GM23338 (cell line): ENCODE data around the gene ICAM5. TPM values are rescaled to one million over a fixed set of nuclear protein-coding genes. Genes with fewer than 3 reads are reported as not detected.

Source experiments
- ATAC-seq: fragments of 200-7000 bp; cut with Tn5 transposase; 3 replicates; pipeline ENCODE4 v1.9.1; 2020
- DNase-seq: peaks from one replicate; pipeline ENCODE4 v3.0.0-alpha.2; 2015; ENCODE audit warnings: low spot score
- H2AFZ ChIP-seq: fragments of 200-600 bp; sonication (generic); 2 replicates; pipeline ENCODE4 v1.8.0; 2016; ENCODE audit warnings: antibody characterized with exemption, mild to moderate bottlenecking, moderate library complexity
- H3F3A ChIP-seq: fragments of 200-600 bp; sonication (generic); replicated peaks from 2 replicates; pipeline ENCODE4 v1.8.0; 2017; ENCODE audit warnings: antibody characterized with exemption, mixed run types, low read depth
- H3K27ac ChIP-seq: fragments of 200-600 bp; sonication (generic); 2 replicates; pipeline ENCODE4 v1.6.1; 2016; ENCODE audit warnings: low read depth
- H3K27me3 ChIP-seq: fragments of 200-600 bp; sonication (generic); 2 replicates; pipeline ENCODE4 v1.8.0; 2016; ENCODE audit warnings: mild to moderate bottlenecking, mixed run types, moderate library complexity; ENCODE audit not compliant: insufficient read depth
- H3K36me3 ChIP-seq: fragments of 200-600 bp; sonication (generic); 2 replicates; pipeline ENCODE4 v1.8.0; 2016; ENCODE audit warnings: mild to moderate bottlenecking; ENCODE audit not compliant: insufficient read depth
- H3K4me1 ChIP-seq: fragments of 200-600 bp; sonication (generic); 2 replicates; pipeline ENCODE4 v1.8.0; 2016; ENCODE audit warnings: mild to moderate bottlenecking, moderate library complexity; ENCODE audit not compliant: insufficient read depth
- H3K4me2 ChIP-seq: fragments of 200-600 bp; sonication (generic); 2 replicates; pipeline ENCODE4 v1.7.1; 2017; ENCODE audit warnings: mixed run types
- H3K4me3 ChIP-seq: fragments of 200-600 bp; sonication (generic); 2 replicates; pipeline ENCODE4 v1.6.1; 2016; ENCODE audit warnings: mixed run types
- H3K79me2 ChIP-seq: fragments of 200-600 bp; sonication (generic); replicated peaks from 2 replicates; pipeline ENCODE4 v1.8.0; 2017; ENCODE audit warnings: mild to moderate bottlenecking; ENCODE audit not compliant: insufficient read depth
- H3K9me2 ChIP-seq: fragments of 200-600 bp; sonication (generic); 2 replicates; pipeline ENCODE4 v1.8.0; 2017; ENCODE audit not compliant: insufficient read depth
- H4K20me1 ChIP-seq: fragments of 200-600 bp; sonication (generic); replicated peaks from 2 replicates; pipeline ENCODE4 v1.8.0; 2017; ENCODE audit warnings: mild to moderate bottlenecking; ENCODE audit not compliant: insufficient read depth
- H3K27ac Mint-ChIP-seq: 2 replicates; pipeline ENCODE4 v1.8.0; 2020; ENCODE audit warnings: inconsistent platforms, mild to moderate bottlenecking, moderate library complexity, mixed read lengths
- H3K27me3 Mint-ChIP-seq: 3 replicates; pipeline ENCODE4 v1.8.0; 2022; ENCODE audit warnings: low read depth, mild to moderate bottlenecking, moderate library complexity, mixed read lengths, inconsistent platforms; ENCODE audit not compliant: insufficient read depth, poor library complexity
- H3K36me3 Mint-ChIP-seq: 3 replicates; pipeline ENCODE4 v1.8.0; 2021; ENCODE audit warnings: low read depth, mild to moderate bottlenecking, inconsistent platforms, moderate library complexity, mixed read lengths
- H3K4me1 Mint-ChIP-seq: 3 replicates; pipeline ENCODE4 v1.8.0; 2020; ENCODE audit warnings: mild to moderate bottlenecking, inconsistent platforms, mixed read lengths
- H3K4me3 Mint-ChIP-seq: 3 replicates; pipeline ENCODE4 v1.8.0; 2021; ENCODE audit warnings: moderate library complexity, mild to moderate bottlenecking, inconsistent platforms, mixed read lengths
- H3K9me3 Mint-ChIP-seq: 3 replicates; pipeline ENCODE4 v1.8.0; 2020; ENCODE audit warnings: moderate library complexity, mild to moderate bottlenecking, inconsistent platforms, mixed read lengths
- CREB1 ChIP-seq: fragments of 250-450 bp; sonication (Bioruptor Pico); IDR thresholded peaks from 2 replicates; pipeline ENCODE4 v1.5.0; 2020; ENCODE audit warnings: low read depth, mild to moderate bottlenecking, moderate library complexity
- EZH2 ChIP-seq: fragments of 200-600 bp; sonication (generic); IDR thresholded peaks from one replicate; pipeline ENCODE4 v1.8.0; 2017; ENCODE audit warnings: antibody characterized with exemption, mild to moderate bottlenecking, low read depth; ENCODE audit not compliant: unreplicated experiment
- EZH2phosphoT487 ChIP-seq: fragments of 200-600 bp; sonication (generic); IDR thresholded peaks from one replicate; pipeline ENCODE4 v1.8.1; 2018; ENCODE audit warnings: antibody characterized with exemption; ENCODE audit not compliant: unreplicated experiment
- JUNB ChIP-seq: IDR thresholded peaks from one replicate; pipeline ENCODE4 v1.6.1; 2016; ENCODE audit warnings: antibody characterized with exemption; ENCODE audit not compliant: unreplicated experiment
- NANOG ChIP-seq: IDR thresholded peaks from 2 replicates; pipeline ENCODE4 v1.6.1; 2016; ENCODE audit warnings: antibody characterized with exemption, borderline replicate concordance
- POLR2AphosphoS5 ChIP-seq: IDR thresholded peaks from 2 replicates; pipeline ENCODE4 v1.6.1; 2016; ENCODE audit warnings: antibody characterized with exemption, low read depth
- STAT1 ChIP-seq: IDR thresholded peaks from one replicate; pipeline ENCODE4 v1.6.1; 2016; ENCODE audit warnings: antibody characterized with exemption; ENCODE audit not compliant: unreplicated experiment
- ZNF114 ChIP-seq: fragments of 250-450 bp; sonication (Bioruptor Pico); IDR thresholded peaks from 2 replicates; pipeline ENCODE4 v1.5.0; 2020; ENCODE audit warnings: mild to moderate bottlenecking, moderate library complexity
- ZNF331 ChIP-seq: fragments of 250-450 bp; sonication (Bioruptor Pico); IDR thresholded peaks from 2 replicates; pipeline ENCODE4 v1.5.0; 2020; ENCODE audit warnings: low read depth, mild to moderate bottlenecking, moderate library complexity
- polyA plus RNA-seq: library from polyadenylated mRNA; unstranded; fragments of >200 nt; fragmentation: Nextera tagmentation; extraction: Ambion mirVana; gene quantifications from 2 replicates; pipeline ENCODE4 v1.2.1, GENCODE V29; 2016
- total RNA-seq: library from RNA; depleted of rRNA; stranded (reverse); fragments of >200 nt; shearing (Covaris generic); gene quantifications from 2 replicates; pipeline ENCODE4 v1.2.3, GENCODE V29; 2014
- TF ChIP-seq, protein P1 (sequence below): IDR thresholded peaks from one replicate; pipeline ENCODE4 v1.6.1; 2018; ENCODE audit warnings: antibody characterized with exemption; ENCODE audit not compliant: unreplicated experiment
- TF ChIP-seq, protein P2 (sequence below): fragments of 250-450 bp; sonication (Bioruptor Pico); IDR thresholded peaks from 2 replicates; pipeline ENCODE4 v1.5.0; 2020; ENCODE audit warnings: mild to moderate bottlenecking, moderate library complexity
- TF ChIP-seq, protein P3 (sequence below), 2 experiments: fragments of 200-600 bp in 1 of 2; sonication (generic) in 1 of 2; conservative IDR thresholded peaks; 2 replicates each; pipeline versions ENCODE4 v1.5.1 to v1.6.1; 2016 to 2017; ENCODE audit warnings: antibody characterized with exemption in 2 of 2, low read depth in 2 of 2, mild to moderate bottlenecking in 2 of 2, moderate library complexity in 1 of 2
- TF ChIP-seq, protein P4 (sequence below): IDR thresholded peaks from 2 replicates; pipeline ENCODE4 v1.6.1; 2016; ENCODE audit warnings: antibody characterized with exemption

The ICAM5 gene
- total and polyA plus RNA-seq, 2 experiments from 2014 or later = 0.47 to 4.6 TPM

DNA sequence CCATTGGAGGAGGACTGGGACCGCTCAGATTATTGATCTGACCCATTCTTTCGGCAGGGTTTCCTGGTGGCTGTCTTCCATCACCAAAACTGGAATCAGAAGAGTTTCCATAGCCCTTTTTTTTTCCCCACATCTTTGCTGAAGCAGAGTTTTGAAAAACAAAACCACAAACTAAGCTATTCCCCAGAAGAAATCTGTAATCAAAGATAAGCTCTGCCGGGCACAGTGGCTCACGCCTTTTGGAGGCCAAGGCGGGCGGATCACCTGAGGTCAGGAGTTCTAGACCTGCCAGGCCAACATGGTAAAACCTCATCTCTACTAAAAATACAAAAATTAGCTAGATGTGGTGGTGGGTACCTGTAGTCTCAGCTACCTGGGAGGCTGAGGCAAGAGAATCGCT lies 23.0 kb upstream of the ICAM5 start:
- Histone ChIP-seq H3K4me3 (no peak overlapping the region), H3K79me2 (no peaks in the 10 kb centered on the region), H3K27me3 (peaks cover 32% of the 10 kb centered on the region), H3K36me3 (no peaks in the 10 kb centered on the region), H3K4me2 (no peak overlapping the region), H2AFZ (no peak overlapping the region), H4K20me1 (no peaks in the 10 kb centered on the region), H3K4me1 (peaks cover 4% of the 10 kb centered on the region; the same call in 1 of the 2 replicates), H3K27ac (no peak overlapping the region), H3K9me2 (no peaks in the 10 kb centered on the region), H3F3A (peaks cover 13% of the 10 kb centered on the region; the same call in 1 of the 2 replicates)
- Mint-ChIP-seq H3K36me3 (no peaks in the 10 kb centered on the region), H3K4me3 (no peak overlapping the region), H3K27me3 (peaks cover 38% of the 10 kb centered on the region), H3K27ac (no peak overlapping the region), H3K4me1 (peaks cover 3% of the 10 kb centered on the region; the same call in 2 of the 3 replicates), H3K9me3 (no peaks in the 10 kb centered on the region; the same call in 2 of the 3 replicates)
- TF ChIP-seq NANOG (no peak), ZNF114 (no peak), ZNF331 (no peak), STAT1 (no peak), EZH2phosphoT487 (no peak), CREB1 (no peak), POLR2AphosphoS5 (no peak), JUNB (no peak), EZH2 (no peak)
- TF ChIP-seq, protein P1, sequence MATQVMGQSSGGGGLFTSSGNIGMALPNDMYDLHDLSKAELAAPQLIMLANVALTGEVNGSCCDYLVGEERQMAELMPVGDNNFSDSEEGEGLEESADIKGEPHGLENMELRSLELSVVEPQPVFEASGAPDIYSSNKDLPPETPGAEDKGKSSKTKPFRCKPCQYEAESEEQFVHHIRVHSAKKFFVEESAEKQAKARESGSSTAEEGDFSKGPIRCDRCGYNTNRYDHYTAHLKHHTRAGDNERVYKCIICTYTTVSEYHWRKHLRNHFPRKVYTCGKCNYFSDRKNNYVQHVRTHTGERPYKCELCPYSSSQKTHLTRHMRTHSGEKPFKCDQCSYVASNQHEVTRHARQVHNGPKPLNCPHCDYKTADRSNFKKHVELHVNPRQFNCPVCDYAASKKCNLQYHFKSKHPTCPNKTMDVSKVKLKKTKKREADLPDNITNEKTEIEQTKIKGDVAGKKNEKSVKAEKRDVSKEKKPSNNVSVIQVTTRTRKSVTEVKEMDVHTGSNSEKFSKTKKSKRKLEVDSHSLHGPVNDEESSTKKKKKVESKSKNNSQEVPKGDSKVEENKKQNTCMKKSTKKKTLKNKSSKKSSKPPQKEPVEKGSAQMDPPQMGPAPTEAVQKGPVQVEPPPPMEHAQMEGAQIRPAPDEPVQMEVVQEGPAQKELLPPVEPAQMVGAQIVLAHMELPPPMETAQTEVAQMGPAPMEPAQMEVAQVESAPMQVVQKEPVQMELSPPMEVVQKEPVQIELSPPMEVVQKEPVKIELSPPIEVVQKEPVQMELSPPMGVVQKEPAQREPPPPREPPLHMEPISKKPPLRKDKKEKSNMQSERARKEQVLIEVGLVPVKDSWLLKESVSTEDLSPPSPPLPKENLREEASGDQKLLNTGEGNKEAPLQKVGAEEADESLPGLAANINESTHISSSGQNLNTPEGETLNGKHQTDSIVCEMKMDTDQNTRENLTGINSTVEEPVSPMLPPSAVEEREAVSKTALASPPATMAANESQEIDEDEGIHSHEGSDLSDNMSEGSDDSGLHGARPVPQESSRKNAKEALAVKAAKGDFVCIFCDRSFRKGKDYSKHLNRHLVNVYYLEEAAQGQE = no peak
- TF ChIP-seq, protein P2, sequence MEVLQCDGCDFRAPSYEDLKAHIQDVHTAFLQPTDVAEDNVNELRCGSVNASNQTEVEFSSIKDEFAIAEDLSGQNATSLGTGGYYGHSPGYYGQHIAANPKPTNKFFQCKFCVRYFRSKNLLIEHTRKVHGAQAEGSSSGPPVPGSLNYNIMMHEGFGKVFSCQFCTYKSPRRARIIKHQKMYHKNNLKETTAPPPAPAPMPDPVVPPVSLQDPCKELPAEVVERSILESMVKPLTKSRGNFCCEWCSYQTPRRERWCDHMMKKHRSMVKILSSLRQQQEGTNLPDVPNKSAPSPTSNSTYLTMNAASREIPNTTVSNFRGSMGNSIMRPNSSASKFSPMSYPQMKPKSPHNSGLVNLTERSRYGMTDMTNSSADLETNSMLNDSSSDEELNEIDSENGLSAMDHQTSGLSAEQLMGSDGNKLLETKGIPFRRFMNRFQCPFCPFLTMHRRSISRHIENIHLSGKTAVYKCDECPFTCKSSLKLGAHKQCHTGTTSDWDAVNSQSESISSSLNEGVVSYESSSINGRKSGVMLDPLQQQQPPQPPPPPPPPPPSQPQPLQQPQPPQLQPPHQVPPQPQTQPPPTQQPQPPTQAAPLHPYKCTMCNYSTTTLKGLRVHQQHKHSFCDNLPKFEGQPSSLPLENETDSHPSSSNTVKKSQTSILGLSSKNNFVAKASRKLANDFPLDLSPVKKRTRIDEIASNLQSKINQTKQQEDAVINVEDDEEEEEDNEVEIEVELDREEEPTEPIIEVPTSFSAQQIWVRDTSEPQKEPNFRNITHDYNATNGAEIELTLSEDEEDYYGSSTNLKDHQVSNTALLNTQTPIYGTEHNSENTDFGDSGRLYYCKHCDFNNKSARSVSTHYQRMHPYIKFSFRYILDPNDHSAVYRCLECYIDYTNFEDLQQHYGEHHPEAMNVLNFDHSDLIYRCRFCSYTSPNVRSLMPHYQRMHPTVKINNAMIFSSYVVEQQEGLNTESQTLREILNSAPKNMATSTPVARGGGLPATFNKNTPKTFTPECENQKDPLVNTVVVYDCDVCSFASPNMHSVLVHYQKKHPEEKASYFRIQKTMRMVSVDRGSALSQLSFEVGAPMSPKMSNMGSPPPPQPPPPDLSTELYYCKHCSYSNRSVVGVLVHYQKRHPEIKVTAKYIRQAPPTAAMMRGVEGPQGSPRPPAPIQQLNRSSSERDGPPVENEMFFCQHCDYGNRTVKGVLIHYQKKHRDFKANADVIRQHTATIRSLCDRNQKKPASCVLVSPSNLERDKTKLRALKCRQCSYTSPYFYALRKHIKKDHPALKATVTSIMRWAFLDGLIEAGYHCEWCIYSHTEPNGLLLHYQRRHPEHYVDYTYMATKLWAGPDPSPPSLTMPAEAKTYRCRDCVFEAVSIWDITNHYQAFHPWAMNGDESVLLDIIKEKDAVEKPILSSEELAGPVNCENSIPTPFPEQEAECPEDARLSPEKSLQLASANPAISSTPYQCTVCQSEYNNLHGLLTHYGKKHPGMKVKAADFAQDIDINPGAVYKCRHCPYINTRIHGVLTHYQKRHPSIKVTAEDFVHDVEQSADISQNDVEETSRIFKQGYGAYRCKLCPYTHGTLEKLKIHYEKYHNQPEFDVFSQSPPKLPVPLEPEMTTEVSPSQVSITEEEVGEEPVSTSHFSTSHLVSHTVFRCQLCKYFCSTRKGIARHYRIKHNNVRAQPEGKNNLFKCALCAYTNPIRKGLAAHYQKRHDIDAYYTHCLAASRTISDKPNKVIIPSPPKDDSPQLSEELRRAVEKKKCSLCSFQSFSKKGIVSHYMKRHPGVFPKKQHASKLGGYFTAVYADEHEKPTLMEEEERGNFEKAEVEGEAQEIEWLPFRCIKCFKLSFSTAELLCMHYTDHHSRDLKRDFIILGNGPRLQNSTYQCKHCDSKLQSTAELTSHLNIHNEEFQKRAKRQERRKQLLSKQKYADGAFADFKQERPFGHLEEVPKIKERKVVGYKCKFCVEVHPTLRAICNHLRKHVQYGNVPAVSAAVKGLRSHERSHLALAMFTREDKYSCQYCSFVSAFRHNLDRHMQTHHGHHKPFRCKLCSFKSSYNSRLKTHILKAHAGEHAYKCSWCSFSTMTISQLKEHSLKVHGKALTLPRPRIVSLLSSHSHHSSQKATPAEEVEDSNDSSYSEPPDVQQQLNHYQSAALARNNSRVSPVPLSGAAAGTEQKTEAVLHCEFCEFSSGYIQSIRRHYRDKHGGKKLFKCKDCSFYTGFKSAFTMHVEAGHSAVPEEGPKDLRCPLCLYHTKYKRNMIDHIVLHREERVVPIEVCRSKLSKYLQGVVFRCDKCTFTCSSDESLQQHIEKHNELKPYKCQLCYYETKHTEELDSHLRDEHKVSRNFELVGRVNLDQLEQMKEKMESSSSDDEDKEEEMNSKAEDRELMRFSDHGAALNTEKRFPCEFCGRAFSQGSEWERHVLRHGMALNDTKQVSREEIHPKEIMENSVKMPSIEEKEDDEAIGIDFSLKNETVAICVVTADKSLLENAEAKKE (CRISPR knock-in tag) = no peak
- TF ChIP-seq, protein P3, sequence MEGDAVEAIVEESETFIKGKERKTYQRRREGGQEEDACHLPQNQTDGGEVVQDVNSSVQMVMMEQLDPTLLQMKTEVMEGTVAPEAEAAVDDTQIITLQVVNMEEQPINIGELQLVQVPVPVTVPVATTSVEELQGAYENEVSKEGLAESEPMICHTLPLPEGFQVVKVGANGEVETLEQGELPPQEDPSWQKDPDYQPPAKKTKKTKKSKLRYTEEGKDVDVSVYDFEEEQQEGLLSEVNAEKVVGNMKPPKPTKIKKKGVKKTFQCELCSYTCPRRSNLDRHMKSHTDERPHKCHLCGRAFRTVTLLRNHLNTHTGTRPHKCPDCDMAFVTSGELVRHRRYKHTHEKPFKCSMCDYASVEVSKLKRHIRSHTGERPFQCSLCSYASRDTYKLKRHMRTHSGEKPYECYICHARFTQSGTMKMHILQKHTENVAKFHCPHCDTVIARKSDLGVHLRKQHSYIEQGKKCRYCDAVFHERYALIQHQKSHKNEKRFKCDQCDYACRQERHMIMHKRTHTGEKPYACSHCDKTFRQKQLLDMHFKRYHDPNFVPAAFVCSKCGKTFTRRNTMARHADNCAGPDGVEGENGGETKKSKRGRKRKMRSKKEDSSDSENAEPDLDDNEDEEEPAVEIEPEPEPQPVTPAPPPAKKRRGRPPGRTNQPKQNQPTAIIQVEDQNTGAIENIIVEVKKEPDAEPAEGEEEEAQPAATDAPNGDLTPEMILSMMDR (conservative IDR thresholded peaks at IDR 0.05; ENCODE audit: low read depth in 2 of 2) = no peak
- TF ChIP-seq, protein P4, sequence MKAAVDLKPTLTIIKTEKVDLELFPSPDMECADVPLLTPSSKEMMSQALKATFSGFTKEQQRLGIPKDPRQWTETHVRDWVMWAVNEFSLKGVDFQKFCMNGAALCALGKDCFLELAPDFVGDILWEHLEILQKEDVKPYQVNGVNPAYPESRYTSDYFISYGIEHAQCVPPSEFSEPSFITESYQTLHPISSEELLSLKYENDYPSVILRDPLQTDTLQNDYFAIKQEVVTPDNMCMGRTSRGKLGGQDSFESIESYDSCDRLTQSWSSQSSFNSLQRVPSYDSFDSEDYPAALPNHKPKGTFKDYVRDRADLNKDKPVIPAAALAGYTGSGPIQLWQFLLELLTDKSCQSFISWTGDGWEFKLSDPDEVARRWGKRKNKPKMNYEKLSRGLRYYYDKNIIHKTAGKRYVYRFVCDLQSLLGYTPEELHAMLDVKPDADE = no peak
- ATAC-seq (no peak), DNase-seq (no peak)
